Heart left ventricle (tissue), 13 donors: ENCODE measurements around the gene UHRF1.

Experiments
- CTCF ChIP-seq, 12 donors: fragments of 200-600 bp; sonication (generic) in 4 of 12; IDR thresholded peaks; one replicate each; pipeline versions ENCODE4 v1.5.0 to v1.8.0; 2018 to 2022; ENCODE audit warnings: antibody characterized with exemption in 12 of 12, mild to moderate bottlenecking in 5 of 12
- POLR2A ChIP-seq, 2 donors: fragments of 450-650 bp; IDR thresholded peaks; one replicate each; pipeline ENCODE4 v1.6.1; 2017; ENCODE audit warnings: antibody characterized with exemption in 2 of 2, mild to moderate bottlenecking in 2 of 2, moderate library complexity in 2 of 2
- donor health status: ischemic (EF 13 %, LVEDD 7.1; RV severe dilation, severe dysfunction).
- donor health status: DM: no; HTN: yes; CAD: no.
- donor health status: DM: no; HTN: no; CAD: no.
- donor health status: ischemic (EF 25% LVEDD 6.9; RV normal size, moderate dysfunction).
- donor health status: ischemic (EF 25% LVEDD 5.7; RV mildly dilated, moderate dysfunction).
- donor health status: ischemic (EF 35%, LVEDD 5.7; RV mildly dilated, moderate dysfunction).
- donor health status: nonischemic (EF 11% LVEDD 7.7; RV severe dilation, severe dysfunction).
- donor health status: DM: yes; HTN: yes; CAD: no.
- donor health status: PGD.
- donor health status: ischemic (EF 29% LVEDD 5.4; RV normal size, mild dysfunction).
- donor health status: nonischemic (EF 23%, LVEDD 6.1; RV moderate dilation, normal function).

GRCh38 chr19:4971424-4971793 is 62.1 kb downstream of the UHRF1 start:
- TF ChIP-seq CTCF (IDR thresholded peaks at IDR 0.05) (no peak), POLR2A (IDR thresholded peaks at IDR 0.05) (no peak)
